HG03521 (cell line): Measurements from ENCODE around the gene MAPK1.
"Not testable (repeated sequence)": the region's sequence is repeated elsewhere in the genome, so short reads cannot be mapped to it uniquely, and the experiment has no call there.

Experiments
- ATAC-seq: cut with Tn5 transposase; IDR thresholded peaks from one replicate; pipeline ENCODE4 v1.9.1; 2021; ENCODE audit warnings: mild to moderate bottlenecking, moderate library complexity; ENCODE audit not compliant: unreplicated experiment

The MAPK1 gene

GRCh38 chr22:21823740-21824444, 43.6 kb downstream of the MAPK1 start:
- no peak for ATAC-seq

DNA sequence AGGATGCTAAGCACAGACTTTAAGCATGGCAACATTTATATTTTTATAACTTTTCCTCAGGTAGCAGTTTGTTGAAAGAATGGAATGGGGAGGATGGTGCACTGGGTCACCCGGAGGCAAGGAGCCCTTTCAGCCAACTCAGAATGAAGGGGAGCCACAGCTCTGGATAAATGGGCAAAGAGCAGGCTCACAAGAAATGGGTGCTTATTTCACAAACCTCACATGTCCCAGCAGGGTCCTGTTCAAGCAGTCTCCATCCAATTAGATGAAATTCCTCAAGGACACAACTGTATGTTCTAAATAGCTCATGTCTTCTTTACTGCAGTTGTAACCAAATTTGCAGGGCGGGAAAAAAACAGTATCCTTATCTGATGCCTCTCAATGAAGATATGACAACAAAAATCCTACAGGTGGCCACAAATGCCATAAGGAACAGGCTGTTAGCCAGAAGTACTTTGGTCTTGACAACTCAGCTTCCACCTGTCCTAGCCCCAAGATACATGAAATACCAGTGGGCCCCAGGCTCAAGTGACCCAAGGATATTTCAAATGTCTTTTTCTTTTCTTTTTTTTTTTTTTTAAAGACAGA, 48.2 kb downstream of the MAPK1 start:
- no peak for ATAC-seq

DNA sequence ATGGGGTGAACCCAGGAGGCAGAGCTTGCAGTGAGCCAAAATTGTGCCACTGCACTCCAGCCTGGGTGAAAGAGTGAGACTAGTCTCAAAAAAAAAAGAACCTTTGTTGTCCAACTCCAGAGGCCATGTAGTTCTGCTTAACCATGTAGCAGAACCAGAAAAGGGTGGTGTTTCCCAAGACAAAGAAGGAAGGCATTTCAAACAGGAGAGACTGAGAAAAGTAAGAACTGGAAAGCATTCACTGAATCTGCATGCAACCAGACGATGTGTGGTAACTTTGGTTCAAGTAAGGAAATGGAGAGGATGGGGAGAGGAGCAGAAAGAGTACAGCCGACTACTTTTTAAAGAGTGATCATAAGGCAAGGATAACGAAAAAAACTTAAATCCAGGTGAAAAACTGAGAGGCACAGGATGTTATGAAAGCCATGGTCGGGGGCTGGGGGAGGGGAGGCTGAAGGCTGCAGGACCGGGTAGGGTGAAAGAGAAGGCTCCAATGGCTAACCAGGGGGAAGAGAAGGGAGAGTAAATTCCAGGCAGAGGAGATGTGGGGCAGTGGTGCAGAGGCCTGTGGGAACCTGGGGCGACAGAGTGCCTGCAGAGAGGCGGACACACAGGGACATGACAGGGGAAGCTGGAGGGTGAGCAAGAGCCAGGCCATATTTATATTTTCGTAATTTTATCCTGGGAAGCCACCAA, 48.8 kb downstream of the MAPK1 start:
- ATAC-seq: no peak

DNA sequence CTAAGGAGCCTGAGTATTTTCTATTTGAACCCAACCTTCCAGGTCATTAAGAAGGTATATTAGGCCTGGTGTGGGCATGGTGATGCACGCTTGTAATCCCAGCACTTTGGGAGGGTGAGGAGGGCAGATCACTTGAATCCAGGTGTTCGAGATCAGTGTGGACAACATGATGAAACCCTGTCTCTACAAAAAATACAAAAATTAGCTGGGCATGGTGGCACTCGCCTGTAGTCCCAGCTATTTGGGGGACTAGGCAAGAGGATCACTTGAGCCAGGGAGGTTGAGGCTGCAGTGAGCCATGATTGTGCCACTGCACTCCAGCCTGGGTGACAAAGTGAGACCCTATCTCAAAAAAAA, 50.0 kb downstream of the MAPK1 start:
- not testable (repeated sequence) for ATAC-seq

- no peak for ATAC-seq
Measured at GRCh38 chr22:21816787-21817496, 50.5 kb downstream of the MAPK1 start.

DNA sequence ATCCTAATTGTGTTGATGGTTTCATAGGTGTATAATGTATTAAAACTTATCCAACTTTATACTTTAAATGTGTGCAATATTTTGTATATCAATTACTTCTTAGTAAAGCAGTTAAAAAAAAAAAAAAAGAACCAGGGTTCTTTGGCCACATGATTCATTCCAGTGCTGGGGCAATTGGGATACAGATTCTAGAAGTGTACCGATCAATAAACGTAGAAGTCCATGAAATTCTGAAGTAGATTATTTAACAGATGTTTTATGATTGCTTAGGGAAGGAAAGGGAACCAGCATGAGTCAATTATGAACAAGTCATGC, 51.0 kb downstream of the MAPK1 start:
- no peak for ATAC-seq

GRCh38 chr22:21815958-21816357, 51.5 kb downstream of the MAPK1 start:
- no peak for ATAC-seq

DNA sequence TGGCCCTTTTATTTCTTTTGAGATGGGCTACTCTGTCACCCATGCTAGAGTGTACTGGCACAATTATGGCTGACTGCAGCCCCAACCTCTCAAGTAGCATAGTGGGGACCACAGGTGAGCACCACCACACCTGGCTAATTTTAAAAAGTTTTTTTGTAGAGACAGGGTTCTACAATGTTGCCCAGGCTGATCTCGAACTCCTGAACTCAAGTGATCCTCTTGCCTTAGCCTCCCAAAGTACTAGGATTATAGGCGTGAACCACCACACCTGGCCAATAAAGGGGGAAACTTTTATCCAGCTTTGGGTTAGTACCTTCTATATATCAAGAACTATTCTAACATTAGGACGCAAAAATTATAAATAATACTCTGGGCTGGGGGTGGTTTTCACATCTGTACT, 52.1 kb downstream of the MAPK1 start:
- ATAC-seq: no peak

- ATAC-seq: no peak
Measured at GRCh38 chr22:21811982-21812381, 55.5 kb downstream of the MAPK1 start.

DNA sequence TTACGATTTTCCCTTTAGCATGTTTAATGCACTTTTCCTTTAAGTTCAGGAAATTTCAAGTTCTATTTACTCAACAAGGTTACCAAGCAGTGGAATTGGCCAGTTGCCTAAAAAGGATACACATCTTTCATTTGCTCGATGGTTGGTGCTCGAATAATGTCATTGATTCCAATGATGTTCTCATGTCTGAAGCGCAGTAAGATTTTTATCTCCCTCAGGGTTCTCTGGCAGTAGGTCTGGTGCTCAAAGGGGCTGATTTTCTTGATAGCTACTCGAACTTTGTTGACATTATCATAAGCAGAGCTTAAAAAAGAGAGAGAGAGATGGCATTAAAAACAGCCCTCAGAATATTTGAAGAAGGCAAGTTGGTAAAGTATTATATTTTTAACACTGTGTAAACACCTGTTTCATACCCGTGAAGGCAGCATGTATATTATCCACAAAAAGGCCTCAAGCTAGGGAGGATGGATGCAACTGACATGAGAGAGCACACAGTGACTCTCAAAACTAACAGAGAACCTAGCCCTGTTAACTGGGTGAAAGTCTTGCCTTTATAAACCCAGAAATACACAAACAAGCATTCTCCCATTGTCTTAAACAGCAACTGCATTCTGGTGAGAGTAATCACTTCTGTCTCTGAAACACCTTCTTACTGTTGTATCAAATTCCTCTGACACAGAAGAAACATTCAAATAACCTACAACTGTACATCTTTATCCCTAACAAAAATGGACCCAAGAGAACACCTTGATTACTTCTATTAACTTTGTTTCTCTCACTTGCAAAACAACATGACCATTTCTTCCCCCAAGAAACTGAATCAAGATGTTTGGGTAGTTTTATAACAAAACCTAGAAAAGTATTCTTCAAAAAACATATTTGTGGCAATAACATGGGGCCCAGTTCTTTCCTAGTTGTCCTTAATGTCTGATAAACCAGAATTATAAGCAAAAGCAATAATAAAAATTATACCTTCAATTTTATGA, 59.6 kb downstream of the MAPK1 start:
- no peak for ATAC-seq

DNA sequence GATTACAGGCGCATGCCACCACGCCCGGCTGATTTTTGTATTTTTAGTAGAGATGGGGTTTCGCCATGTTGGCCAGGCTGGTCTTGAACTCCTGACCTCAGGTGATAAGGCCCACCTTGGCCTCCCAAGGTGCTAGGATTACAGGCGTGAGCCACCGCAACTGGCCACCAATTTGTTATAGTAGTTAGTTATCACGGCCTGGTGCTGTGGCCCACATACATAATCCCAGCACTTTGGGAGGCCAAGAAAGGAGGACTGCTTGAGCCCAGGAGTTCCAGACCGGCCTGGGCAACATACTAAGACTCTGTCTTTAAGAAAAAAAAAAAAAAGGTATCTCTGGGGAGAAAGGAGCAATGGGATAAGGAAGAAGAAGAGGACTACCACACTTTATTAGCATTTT, 62.1 kb downstream of the MAPK1 start:
- not testable (repeated sequence) for ATAC-seq

DNA sequence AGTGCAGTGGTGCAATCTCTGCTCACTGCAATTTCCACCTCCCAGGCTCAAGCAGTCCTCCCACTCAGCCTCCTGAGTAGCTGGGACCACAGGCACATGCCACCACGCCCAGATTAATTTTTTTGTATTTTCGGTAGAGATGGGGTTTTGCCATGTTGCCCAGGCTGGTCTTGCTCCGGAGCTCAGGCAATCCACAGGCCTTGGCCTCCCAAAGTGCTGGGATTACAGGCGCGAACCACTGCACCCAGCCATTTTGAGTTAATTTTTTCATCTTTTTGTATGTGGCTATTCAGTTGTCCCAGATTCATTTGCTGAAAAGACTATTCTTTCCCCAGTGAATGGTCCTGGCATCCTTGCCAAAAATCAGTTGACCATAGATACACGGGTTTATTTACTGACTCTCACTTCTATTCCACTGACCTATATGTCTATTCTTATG, 63.6 kb downstream of the MAPK1 start:
- ATAC-seq: no peak

DNA sequence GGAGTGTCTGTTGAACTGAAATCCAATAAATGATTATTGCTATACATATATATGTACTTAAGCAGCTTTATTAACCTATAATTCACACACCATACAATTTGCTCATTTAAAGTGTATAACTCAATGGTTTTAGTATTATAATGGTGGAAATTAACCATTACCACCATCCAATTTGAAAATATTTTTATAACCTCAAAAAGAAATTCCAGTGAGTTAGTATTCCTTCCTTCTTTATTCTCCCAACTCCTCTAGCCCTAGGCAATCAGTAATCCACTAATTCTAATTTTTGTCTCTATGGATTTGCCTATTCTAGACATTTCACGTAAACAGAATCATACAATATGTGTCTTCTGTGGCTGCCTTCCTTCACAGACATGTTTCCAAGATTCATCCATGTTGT, 64.8 kb downstream of the MAPK1 start:
- ATAC-seq: no peak

DNA sequence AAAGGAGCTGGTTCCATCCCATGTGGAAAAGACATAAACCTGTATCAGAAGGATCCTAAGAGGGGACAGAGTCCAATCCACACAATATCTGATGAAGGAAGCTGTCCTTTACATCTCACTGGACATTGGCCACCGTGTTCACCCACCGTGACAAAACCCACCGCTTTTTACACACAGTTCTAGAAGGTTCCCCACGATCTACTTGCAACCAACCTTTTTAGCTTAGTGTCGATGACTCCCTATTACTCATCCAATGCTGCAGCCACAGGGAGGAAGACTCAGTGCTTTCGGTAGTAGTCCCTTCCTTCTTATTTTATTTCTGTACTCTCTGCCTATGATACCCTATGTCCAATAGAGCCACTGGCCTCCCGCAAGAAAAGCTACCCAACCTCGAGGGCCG, 65.4 kb downstream of the MAPK1 start:
- ATAC-seq: no peak

GRCh38 chr22:21801304-21801644, 66.2 kb downstream of the MAPK1 start:
- ATAC-seq: not testable (repeated sequence)

DNA sequence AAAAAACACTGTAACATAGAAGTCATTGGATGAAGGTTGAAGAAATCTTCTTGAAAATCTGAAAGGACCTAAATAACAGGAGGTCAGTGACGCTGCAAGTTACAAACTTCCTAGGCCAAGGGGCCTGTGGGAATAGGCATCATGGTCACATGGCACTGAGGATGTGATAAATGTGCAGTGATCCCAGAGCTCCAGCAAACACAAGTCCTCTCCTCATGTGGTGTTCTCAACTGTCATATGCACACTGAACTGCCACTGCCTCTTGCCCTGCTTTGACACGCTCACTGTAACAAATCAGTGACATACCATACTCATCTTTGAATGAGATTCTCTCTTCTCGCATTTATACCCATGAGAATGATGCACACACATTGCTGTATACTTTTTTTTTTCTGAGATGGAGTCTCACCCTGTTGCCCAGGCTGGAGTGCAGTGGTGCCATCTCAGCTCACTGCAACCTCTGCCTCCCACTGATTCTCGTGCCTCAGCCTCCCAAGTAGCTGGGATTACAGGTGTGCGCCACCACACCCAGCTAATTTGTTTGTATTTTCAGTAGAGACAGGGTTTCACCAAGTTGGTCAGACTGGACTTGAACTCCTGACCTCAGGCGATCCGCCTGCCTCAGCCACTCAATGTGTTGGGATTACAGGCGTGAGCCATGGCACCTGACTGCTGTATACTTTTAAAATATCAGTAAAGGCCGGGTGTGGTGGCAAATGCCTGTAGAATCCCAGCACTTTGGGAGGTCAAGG, 66.7 kb downstream of the MAPK1 start:
- no peak for ATAC-seq

DNA sequence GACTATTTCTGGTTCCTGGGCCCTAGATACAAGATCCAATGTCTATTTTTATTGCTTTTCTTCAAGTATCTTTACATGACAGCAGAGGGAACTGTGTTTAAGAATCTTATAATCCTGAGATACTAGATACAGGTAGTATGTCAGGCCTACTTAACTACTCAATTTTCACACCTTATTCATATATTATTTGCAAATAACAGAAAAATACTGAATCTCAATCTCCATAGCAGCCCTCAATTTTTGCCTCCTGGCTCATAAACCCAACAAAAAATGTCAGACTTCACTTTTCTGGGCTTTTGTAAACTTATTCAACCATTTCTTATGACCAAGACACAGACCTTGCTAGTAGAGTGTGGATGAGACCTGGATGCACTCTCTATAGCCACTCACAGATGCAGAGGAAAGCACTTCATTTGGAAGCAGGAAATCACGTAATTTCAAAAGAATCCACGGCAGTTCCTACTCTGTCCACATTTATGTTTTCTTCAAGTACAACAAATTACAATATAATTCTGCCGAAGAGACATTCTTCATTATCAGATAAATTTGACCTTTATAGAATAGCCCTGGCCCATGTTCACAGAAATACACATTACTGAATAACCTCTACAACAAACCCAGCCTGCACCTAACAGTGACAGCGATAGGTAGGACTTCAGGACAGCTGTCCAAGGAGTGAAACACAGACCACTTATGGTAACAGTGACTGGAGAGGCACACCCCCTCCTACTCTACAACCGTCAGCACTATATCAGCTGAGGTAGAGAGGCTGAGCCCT, 69.8 kb downstream of the MAPK1 start:
- no peak for ATAC-seq

- no peak for ATAC-seq
Measured at GRCh38 chr22:21796863-21797262, 70.6 kb downstream of the MAPK1 start.

DNA sequence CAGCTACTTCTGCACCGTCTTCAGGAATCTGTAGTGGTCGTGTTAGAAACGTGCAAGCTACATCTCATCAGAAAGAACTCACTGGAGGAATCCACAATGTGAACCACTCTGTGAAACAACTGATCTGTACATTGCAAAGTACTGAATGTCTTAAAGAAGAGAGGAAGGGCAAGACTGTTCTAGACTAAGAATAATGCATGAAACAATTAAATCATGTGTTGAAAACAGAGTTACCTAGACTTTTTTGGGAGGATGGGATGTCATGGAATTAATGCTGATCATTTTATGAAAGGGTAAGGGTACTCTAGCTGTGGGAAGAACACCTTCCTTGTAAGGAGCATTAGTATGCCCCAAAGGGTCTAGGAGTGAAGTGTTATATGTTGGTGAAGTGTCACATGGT, 71.2 kb downstream of the MAPK1 start:
- ATAC-seq: no peak
